PFSK-1 (cell line): Measurements from ENCODE around the gene FNDC5.

Experiments
- FOXP2 ChIP-seq: optimal IDR thresholded peaks from 2 replicates; pipeline ENCODE3; 2011; ENCODE audit warnings: borderline replicate concordance, control low read depth, inconsistent platforms; ENCODE audit not compliant: insufficient read depth; ENCODE audit errors: extremely low read length, extremely low read depth
- POLR2AphosphoS5 ChIP-seq: IDR thresholded peaks from 2 replicates; pipeline ENCODE4 v1.6.1; 2012; ENCODE audit warnings: low read depth, mild to moderate bottlenecking, control low read depth, low read length, moderate library complexity
- SIN3A ChIP-seq: IDR thresholded peaks from 2 replicates; pipeline ENCODE4 v1.6.1; 2012; ENCODE audit warnings: mild to moderate bottlenecking, low read length, moderate library complexity, borderline replicate concordance; ENCODE audit not compliant: insufficient read depth
- TAF1 ChIP-seq: IDR thresholded peaks from 2 replicates; pipeline ENCODE4 v1.6.1; 2012; ENCODE audit warnings: low read length, control low read depth, borderline replicate concordance; ENCODE audit not compliant: insufficient read depth
- TF ChIP-seq, protein P1 (sequence below), 2 experiments: IDR thresholded peaks; 2 replicates each; pipeline versions ENCODE4 v1.6.1 to v1.8.0; 2011 to 2012; ENCODE audit warnings: low read depth in 2 of 2, low read length in 2 of 2, control low read depth in 1 of 2, inconsistent platforms in 1 of 2, mild to moderate bottlenecking in 1 of 2, moderate library complexity in 1 of 2; ENCODE audit not compliant: insufficient read depth in 1 of 2

Gene FNDC5

GRCh38 chr1:32881291-32881690 is 10.6 kb upstream of the FNDC5 start:
- no peak for TF ChIP-seq TAF1
- TF ChIP-seq, protein P1, sequence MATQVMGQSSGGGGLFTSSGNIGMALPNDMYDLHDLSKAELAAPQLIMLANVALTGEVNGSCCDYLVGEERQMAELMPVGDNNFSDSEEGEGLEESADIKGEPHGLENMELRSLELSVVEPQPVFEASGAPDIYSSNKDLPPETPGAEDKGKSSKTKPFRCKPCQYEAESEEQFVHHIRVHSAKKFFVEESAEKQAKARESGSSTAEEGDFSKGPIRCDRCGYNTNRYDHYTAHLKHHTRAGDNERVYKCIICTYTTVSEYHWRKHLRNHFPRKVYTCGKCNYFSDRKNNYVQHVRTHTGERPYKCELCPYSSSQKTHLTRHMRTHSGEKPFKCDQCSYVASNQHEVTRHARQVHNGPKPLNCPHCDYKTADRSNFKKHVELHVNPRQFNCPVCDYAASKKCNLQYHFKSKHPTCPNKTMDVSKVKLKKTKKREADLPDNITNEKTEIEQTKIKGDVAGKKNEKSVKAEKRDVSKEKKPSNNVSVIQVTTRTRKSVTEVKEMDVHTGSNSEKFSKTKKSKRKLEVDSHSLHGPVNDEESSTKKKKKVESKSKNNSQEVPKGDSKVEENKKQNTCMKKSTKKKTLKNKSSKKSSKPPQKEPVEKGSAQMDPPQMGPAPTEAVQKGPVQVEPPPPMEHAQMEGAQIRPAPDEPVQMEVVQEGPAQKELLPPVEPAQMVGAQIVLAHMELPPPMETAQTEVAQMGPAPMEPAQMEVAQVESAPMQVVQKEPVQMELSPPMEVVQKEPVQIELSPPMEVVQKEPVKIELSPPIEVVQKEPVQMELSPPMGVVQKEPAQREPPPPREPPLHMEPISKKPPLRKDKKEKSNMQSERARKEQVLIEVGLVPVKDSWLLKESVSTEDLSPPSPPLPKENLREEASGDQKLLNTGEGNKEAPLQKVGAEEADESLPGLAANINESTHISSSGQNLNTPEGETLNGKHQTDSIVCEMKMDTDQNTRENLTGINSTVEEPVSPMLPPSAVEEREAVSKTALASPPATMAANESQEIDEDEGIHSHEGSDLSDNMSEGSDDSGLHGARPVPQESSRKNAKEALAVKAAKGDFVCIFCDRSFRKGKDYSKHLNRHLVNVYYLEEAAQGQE (IDR thresholded peaks at IDR 0.05; ENCODE audit: insufficient read depth in 1 of 2, low read depth in 2 of 2, low read length in 2 of 2) = no peak
- TF ChIP-seq SIN3A = no peak
- TF ChIP-seq FOXP2 = no peak
- no peak for TF ChIP-seq POLR2AphosphoS5

- TF ChIP-seq POLR2AphosphoS5 (no peak), TAF1 (no peak), SIN3A (no peak), FOXP2 (no peak)
- TF ChIP-seq, protein P1 (IDR thresholded peaks at IDR 0.05; ENCODE audit: insufficient read depth in 1 of 2, low read depth in 2 of 2, low read length in 2 of 2) = no peak
These were observed 7.9 kb upstream of the FNDC5 start for GRCh38 chr1:32878637-32879041.

GRCh38 chr1:32878183-32878582 is 7.5 kb upstream of the FNDC5 start:
- no peak for TF ChIP-seq POLR2AphosphoS5
- no peak for TF ChIP-seq TAF1
- TF ChIP-seq SIN3A = no peak
- TF ChIP-seq, protein P1 (IDR thresholded peaks at IDR 0.05; ENCODE audit: insufficient read depth in 1 of 2, low read depth in 2 of 2, low read length in 2 of 2) = no peak
- no peak for TF ChIP-seq FOXP2

DNA sequence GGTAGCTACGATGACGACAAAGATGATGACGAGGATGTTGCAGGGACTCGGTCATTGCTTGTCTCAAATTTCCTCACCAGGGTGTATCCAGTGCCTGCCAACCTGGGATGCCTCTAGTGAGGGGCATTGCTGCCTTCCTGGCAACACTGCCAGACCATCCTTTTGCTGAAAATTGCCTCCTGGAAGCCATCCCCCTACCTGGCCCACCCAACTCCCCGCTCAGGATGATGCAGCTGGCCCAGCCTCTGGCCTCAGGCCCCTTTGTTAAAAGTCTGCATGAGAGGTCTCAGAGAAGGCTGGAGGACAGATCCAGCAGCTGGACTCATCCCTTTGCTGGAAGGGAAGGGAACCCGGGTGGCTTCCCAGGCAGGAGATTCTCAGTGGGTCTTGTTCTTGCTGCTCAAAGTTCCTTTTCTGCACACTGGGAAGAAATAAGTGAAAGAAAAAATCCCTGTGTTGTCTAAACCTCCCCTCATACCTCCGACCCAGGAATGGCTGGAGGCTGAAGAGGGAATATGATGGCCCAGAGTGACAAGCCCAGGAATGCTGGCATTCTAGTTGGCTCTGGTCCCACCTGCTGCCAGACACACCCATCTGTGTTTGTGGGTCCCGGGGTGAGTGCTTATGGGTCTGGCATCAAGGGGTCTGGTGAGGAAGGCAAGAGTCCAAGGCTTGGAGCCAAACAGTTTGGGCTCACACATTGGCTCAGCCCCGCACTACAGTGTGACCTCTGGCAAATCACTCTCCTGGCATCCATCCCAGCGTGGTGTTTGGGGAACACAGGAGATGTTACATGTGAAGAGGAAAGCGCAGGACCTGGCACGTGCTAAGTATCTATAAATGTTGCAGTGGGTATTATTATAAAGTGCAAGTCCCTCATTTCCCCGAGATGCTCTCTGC is 6.7 kb upstream of the FNDC5 start:
- TF ChIP-seq FOXP2 = no peak
- TF ChIP-seq POLR2AphosphoS5 = no peak
- TF ChIP-seq SIN3A = no peak
- no peak for TF ChIP-seq TAF1
- TF ChIP-seq, protein P1 (IDR thresholded peaks at IDR 0.05; ENCODE audit: insufficient read depth in 1 of 2, low read depth in 2 of 2, low read length in 2 of 2) = no peak
